HG02870 (cell line): Measurements from ENCODE around the gene FBXO34.
"Not testable (repeated sequence)": the region's sequence is repeated elsewhere in the genome, so short reads cannot be mapped to it uniquely, and the experiment has no call there.

ENCODE experiments used
- ATAC-seq: cut with Tn5 transposase; IDR thresholded peaks from one replicate; pipeline ENCODE4 v1.9.1; 2021; ENCODE audit warnings: mild to moderate bottlenecking, moderate library complexity; ENCODE audit not compliant: unreplicated experiment

The FBXO34 gene

GRCh38 chr14:55381040-55381439 is 109.8 kb downstream of the FBXO34 start:
- ATAC-seq, result no peak

- ATAC-seq, result no peak
Measured at GRCh38 chr14:55381561-55381960, 110.3 kb downstream of the FBXO34 start.

GRCh38 chr14:55382483-55382882 is 111.3 kb downstream of the FBXO34 start:
- ATAC-seq, result no peak

DNA sequence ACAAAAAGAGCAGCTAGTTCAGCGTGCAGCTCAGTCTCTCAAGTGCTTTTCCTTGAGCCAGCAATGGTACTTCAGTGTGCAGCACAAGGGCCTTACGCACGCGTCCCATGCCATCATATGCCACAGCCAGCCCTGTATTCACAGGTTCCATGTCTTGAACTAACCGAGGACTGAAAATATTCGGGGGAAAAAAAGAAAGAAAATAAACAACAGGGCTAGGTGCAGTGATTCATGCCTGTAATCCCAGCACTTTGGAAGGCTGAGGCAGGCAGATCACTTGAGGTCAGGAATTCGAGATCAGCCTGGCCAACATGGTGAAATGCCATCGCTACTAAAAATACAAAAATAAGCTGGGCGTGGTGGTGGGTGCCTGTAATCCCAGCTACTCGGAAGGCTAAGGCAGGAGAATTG is 111.8 kb downstream of the FBXO34 start:
- not testable (repeated sequence) for ATAC-seq

DNA sequence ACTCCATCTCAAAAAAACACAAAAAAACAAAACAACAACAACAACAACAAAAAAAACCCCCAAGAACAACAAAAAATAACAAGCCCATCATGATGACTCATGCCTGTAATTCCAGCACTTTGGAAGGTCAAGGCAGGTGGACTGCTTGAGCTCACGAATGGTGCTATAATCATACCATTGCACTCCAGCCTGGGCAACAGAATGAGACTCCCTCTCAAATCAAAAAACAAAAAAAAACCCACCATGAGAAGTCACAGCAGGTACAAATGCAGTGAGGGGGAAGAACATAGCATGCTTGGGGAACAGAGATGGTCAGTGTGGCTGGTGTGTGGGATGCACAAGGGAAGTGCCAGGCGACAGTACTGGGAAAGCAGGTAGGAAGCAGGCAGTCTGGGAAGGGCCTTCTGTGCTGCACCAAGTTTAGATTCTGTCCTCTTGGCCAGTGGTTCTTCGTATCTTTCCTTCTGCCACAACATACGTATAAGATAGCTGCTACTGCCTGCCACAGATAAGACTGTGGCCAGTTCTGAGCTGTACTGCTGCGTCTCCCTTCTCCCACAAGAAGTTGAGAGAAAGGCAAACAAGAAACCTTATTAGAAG is 112.4 kb downstream of the FBXO34 start:
- ATAC-seq, result no peak

GRCh38 chr14:55384536-55384935 is 113.3 kb downstream of the FBXO34 start:
- no peak for ATAC-seq

GRCh38 chr14:55386037-55386808 is 115.0 kb downstream of the FBXO34 start:
- no peak for ATAC-seq

DNA sequence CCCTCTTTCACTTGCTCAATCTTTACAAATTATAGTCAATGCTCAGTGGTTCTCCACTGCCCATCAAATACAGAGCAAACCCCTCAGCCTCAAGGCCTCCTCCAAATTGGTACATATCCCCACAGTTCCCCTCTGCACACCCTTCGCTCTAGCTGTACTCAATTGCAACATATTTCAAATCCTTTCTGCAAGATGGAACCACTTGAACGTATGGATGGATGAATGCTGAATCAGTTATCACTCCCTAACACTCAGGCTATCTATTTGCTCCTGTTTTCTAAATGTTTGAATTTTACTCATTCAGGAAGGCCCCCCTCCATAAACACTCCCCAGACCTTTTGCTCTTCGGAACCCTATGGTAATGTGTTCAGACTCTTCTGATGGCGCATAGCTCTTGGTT is 115.9 kb downstream of the FBXO34 start:
- ATAC-seq, result no peak

- no peak for ATAC-seq
Measured at GRCh38 chr14:55388160-55388559, 116.9 kb downstream of the FBXO34 start.

DNA sequence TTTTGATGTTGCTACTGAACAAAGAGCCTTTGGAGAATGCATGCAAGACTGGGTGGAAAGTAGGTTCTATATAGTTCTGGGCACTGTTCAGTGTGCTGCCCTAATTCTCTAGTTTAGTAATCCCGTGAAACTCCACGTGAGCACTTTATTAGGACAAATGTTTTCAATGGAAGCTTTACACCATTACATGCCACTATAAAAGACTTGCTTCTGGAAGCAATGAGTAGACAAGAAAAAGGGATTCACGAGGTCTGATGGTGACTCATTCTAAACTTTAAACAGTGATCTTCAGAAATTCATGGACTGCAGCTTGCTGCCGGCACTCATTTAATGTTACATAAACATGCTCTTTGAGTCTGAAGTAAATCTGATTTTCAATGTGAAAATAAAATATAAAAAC is 118.1 kb downstream of the FBXO34 start:
- no peak for ATAC-seq

- ATAC-seq, result no peak
Measured at GRCh38 chr14:55398679-55399078, 127.5 kb downstream of the FBXO34 start.

DNA sequence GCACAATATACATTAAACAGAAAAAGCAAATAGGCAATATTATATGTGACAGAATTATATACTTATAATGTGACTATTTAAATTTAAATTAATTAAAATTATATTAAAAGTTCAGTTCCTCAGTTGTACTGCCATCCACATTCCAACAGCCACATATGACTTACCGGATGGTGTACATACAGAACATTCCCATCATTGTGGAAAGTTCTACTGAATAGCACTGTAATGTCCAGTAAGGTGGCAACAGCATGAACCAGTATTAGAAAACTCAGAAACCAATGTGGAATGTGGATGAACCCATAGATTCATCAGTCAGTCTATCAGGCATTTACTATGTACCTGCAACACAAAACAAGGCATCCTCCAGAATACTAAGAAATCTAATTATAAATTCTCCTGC is 128.0 kb downstream of the FBXO34 start:
- no peak for ATAC-seq

- ATAC-seq, result no peak
Measured at GRCh38 chr14:55399852-55400251, 128.6 kb downstream of the FBXO34 start.

DNA sequence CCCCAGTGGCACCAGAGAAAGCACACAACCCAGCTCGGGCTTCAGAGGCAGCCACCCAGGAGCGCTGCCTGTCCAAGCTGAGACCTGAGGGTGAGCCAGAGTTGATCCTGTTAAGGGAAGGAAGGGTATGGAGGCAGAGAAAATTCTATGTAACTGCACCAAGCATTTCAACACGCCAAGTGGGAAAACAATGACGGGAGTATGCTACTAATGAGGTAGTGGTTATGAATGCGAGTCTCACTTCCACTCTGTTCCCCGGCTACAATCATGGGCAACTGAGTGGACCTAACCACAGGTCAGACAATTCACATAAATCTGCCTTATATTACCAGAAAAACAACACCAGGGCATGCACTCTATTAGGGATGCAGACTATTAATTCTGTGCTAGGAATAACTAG is 130.5 kb downstream of the FBXO34 start:
- no peak for ATAC-seq
